Activated naive CD4-positive, alpha-beta T cell treated with anti-CD3 and anti-CD28 coated beads, Interleukin-2, amount 50 U/mL, for 72 hours (primary cell): ENCODE measurements around the gene MALAT1. TPM values are rescaled to one million over a fixed set of nuclear protein-coding genes. Genes with fewer than 3 reads are reported as not detected.
"Not testable (repeated sequence)": the region's sequence is repeated elsewhere in the genome, so short reads cannot be mapped to it uniquely, and the experiment has no call there.

Experiments
- ATAC-seq, 2 donors: fragments of 150-1000 bp; cut with Tn5 transposase; 2 replicates each; pipeline ENCODE4 v1.10.0; 2021; ENCODE audit warnings: mild to moderate bottlenecking in 2 of 2, moderate library complexity in 2 of 2
- DNase-seq, 2 donors: peaks; one replicate each; pipeline ENCODE4 v3.0.0; 2021 to 2022; ENCODE audit warnings: low spot score in 2 of 2
- H3K27ac Mint-ChIP-seq, 2 donors: one replicate each; pipeline ENCODE4 v1.8.0; 2022; ENCODE audit warnings: mild to moderate bottlenecking in 2 of 2, mixed read lengths in 2 of 2
- H3K36me3 Mint-ChIP-seq, 2 donors: one replicate each; pipeline ENCODE4 v1.8.0; 2022; ENCODE audit warnings: mixed read lengths in 2 of 2
- H3K9me3 Mint-ChIP-seq, 2 donors: one replicate each; pipeline ENCODE4 v1.8.0; 2022; ENCODE audit warnings: mixed read lengths in 2 of 2
- total RNA-seq, 2 donors: library from RNA; stranded (reverse); gene quantifications; one replicate each; pipeline ENCODE4 v1.2.3, GENCODE V29; 2022

MALAT1 gene
- total RNA-seq = over 10,000 TPM in 1 of 2 donors, 1,000 to 10,000 TPM in 1; 7,127 to 16,609 TPM

- Mint-ChIP-seq H3K36me3 (peaks cover 6 to 15% of the 10 kb centered on the region in 2 donors), H3K9me3 (peaks cover 0 to 3% of the 10 kb centered on the region in 2 donors), H3K27ac (no peak within 1 kb of the TSS)
- ATAC-seq = peak; percentile 9 to 19
- peak; percentile 91 to 99 for DNase-seq
These were observed at the start of gene MALAT1 for GRCh38 chr11:65498977-65499712. MALAT1 (plus strand) TSS chr11:65499045.

- not testable (repeated sequence) for H3K9me3 Mint-ChIP-seq, H3K27ac Mint-ChIP-seq, ATAC-seq
- H3K36me3 Mint-ChIP-seq = peaks cover 0 to 12% of the 10 kb centered on the region in 2 donors
- DNase-seq = peak in 1 of 2 donors; percentile 42
These were observed 47.5 kb upstream of the MALAT1 start for GRCh38 chr11:65451301-65451700.

GRCh38 chr11:65452259-65452658, 46.6 kb upstream of the MALAT1 start:
- H3K27ac Mint-ChIP-seq = not testable (repeated sequence)

GRCh38 chr11:65452806-65453490, 45.9 kb upstream of the MALAT1 start:
- ATAC-seq = no peak
- Mint-ChIP-seq H3K27ac (peak overlapping the region in 1 of 2 donors; percentile 85), H3K9me3 (no peaks in the 10 kb centered on the region), H3K36me3 (peaks cover 0 to 18% of the 10 kb centered on the region in 2 donors)
- peak in 1 of 2 donors; percentile 44 for DNase-seq

More at GRCh38 chr11:65452259-65452658, 46.6 kb upstream of the MALAT1 start:
- H3K36me3 Mint-ChIP-seq = peaks cover 0 to 18% of the 10 kb centered on the region in 2 donors
- DNase-seq = peak in 1 of 2 donors; percentile 20
- H3K9me3 Mint-ChIP-seq, ATAC-seq: not testable (repeated sequence)

- peaks cover 0 to 18% of the 10 kb centered on the region in 2 donors for H3K36me3 Mint-ChIP-seq
- peak overlapping the region in 1 of 2 donors; percentile 85 for H3K27ac Mint-ChIP-seq
- DNase-seq (peak in 1 of 2 donors; percentile 45), ATAC-seq (no peak)
- H3K9me3 Mint-ChIP-seq = no peaks in the 10 kb centered on the region
These were observed 44.5 kb upstream of the MALAT1 start for GRCh38 chr11:65454311-65454695.

- DNase-seq (peak; percentile 83 to 90), ATAC-seq (peak; percentile 90 to 97)
- H3K36me3 Mint-ChIP-seq = peaks cover 0 to 18% of the 10 kb centered on the region in 2 donors
- no peaks in the 10 kb centered on the region for H3K9me3 Mint-ChIP-seq
- H3K27ac Mint-ChIP-seq = peak overlapping the region; percentile 85 to 97
These were observed 44.0 kb upstream of the MALAT1 start for GRCh38 chr11:65454696-65455456.

- no peak for ATAC-seq
- Mint-ChIP-seq H3K36me3 (peaks cover 0 to 18% of the 10 kb centered on the region in 2 donors), H3K9me3 (no peaks in the 10 kb centered on the region), H3K27ac (peak overlapping the region; percentile 85 to 86)
- DNase-seq = no peak
These were observed 42.4 kb upstream of the MALAT1 start for GRCh38 chr11:65456418-65456817.

- H3K27ac Mint-ChIP-seq = no peak overlapping the region
- ATAC-seq (peak in 1 of 2 donors; percentile 25), DNase-seq (no peak)
- H3K9me3 Mint-ChIP-seq = no peaks in the 10 kb centered on the region
- peaks cover 0 to 18% of the 10 kb centered on the region in 2 donors for H3K36me3 Mint-ChIP-seq
These were observed 39.3 kb upstream of the MALAT1 start for GRCh38 chr11:65459552-65459951.

GRCh38 chr11:65465471-65465870, 33.4 kb upstream of the MALAT1 start:
- not testable (repeated sequence) for H3K27ac Mint-ChIP-seq, DNase-seq, H3K9me3 Mint-ChIP-seq, ATAC-seq, H3K36me3 Mint-ChIP-seq

GRCh38 chr11:65467306-65467705, 31.5 kb upstream of the MALAT1 start:
- H3K36me3 Mint-ChIP-seq, ATAC-seq, H3K9me3 Mint-ChIP-seq, DNase-seq: not testable (repeated sequence)
- peak overlapping the region in 1 of 2 donors; percentile 14 for H3K27ac Mint-ChIP-seq

GRCh38 chr11:65468874-65469333, 29.9 kb upstream of the MALAT1 start:
- Mint-ChIP-seq H3K9me3 (no peaks in the 10 kb centered on the region), H3K36me3 (no peaks in the 10 kb centered on the region), H3K27ac (no peak overlapping the region)
- peak; percentile 47 for ATAC-seq
- DNase-seq = peak in 1 of 2 donors; percentile 63

GRCh38 chr11:65470433-65471049, 28.3 kb upstream of the MALAT1 start:
- DNase-seq = no peak
- H3K27ac Mint-ChIP-seq = peak overlapping the region; percentile 90 to 97
- no peaks in the 10 kb centered on the region for H3K9me3 Mint-ChIP-seq
- peaks cover 0 to 7% of the 10 kb centered on the region in 2 donors for H3K36me3 Mint-ChIP-seq
- no peak for ATAC-seq

- Mint-ChIP-seq H3K36me3 (peaks cover 4 to 11% of the 10 kb centered on the region in 2 donors), H3K27ac (peak overlapping the region; percentile 97 to 99), H3K9me3 (no peaks in the 10 kb centered on the region)
- peak; percentile 11 to 14 for ATAC-seq
- no peak for DNase-seq
These were observed 27.4 kb upstream of the MALAT1 start for GRCh38 chr11:65471447-65471891.

GRCh38 chr11:65472588-65473277, 26.1 kb upstream of the MALAT1 start:
- not testable (repeated sequence) for DNase-seq, ATAC-seq, H3K9me3 Mint-ChIP-seq
- Mint-ChIP-seq H3K36me3 (peaks cover 12 to 18% of the 10 kb centered on the region in 2 donors), H3K27ac (peak overlapping the region; percentile 97 to 99)

GRCh38 chr11:65473278-65473860, 25.5 kb upstream of the MALAT1 start:
- ATAC-seq (no peak), DNase-seq (no peak)
- Mint-ChIP-seq H3K27ac (peak overlapping the region; percentile 97 to 99), H3K9me3 (no peaks in the 10 kb centered on the region), H3K36me3 (peaks cover 15 to 18% of the 10 kb centered on the region in 2 donors)
